ENCODE data around the gene PTPRA. TPM values are rescaled to one million over a fixed set of nuclear protein-coding genes. Genes with fewer than 3 reads are reported as not detected.

Gene PTPRA
- total and polyA plus RNA-seq, 2 of the 13 experiments (the other 11 are each of a cell fraction or from before 2014, with no cell fraction given): 47.2 to 127 TPM

- TF ChIP-seq ZBTB14 (CRISPR knock-in tag; IDR thresholded peaks at IDR 0.05): no peak
- TF ChIP-seq ZNF772 (CRISPR knock-in tag; IDR thresholded peaks at IDR 0.05): 0 out of 2 replicates have a peak, but pooled peaks have one; percentile 12
- TF ChIP-seq PTBP1 (IDR thresholded peaks at IDR 0.05; ENCODE audit: low read depth, low read length, poor library complexity, severe bottlenecking): no peak
- TF ChIP-seq MAZ (IDR thresholded peaks at IDR 0.05; ENCODE audit: borderline replicate concordance, low read depth, low read length): no peak
- TF ChIP-seq MAZ (CRISPR knock-in tag; IDR thresholded peaks at IDR 0.05; ENCODE audit: low read depth): no peak
- TF ChIP-seq MLLT10 (CRISPR knock-in tag; IDR thresholded peaks at IDR 0.05): no peak
- 0 out of 2 replicates have a peak, but pooled peaks have one; percentile 4 for TF ChIP-seq JUN (CRISPR knock-in tag; IDR thresholded peaks at IDR 0.05)
- TF ChIP-seq GZF1 (CRISPR knock-in tag; IDR thresholded peaks at IDR 0.05): no peak
- TF ChIP-seq HNRNPLL (IDR thresholded peaks at IDR 0.05; ENCODE audit: low read depth, low read length, poor library complexity, severe bottlenecking): peak; percentile 60
- TF ChIP-seq CENPBD1 (CRISPR knock-in tag; IDR thresholded peaks at IDR 0.05; ENCODE audit: borderline replicate concordance, low read depth): 0 out of 2 replicates have a peak, but pooled peaks have one; percentile 75
- TF ChIP-seq NFYC (CRISPR knock-in tag; IDR thresholded peaks at IDR 0.05): 0 out of 2 replicates have a peak, but pooled peaks have one; percentile 52
- TF ChIP-seq HMG20B (CRISPR knock-in tag; conservative IDR thresholded peaks at IDR 0.05): no peak
- TF ChIP-seq GATAD1 (CRISPR knock-in tag; IDR thresholded peaks at IDR 0.05): no peak
- TF ChIP-seq NFYB (CRISPR knock-in tag; IDR thresholded peaks at IDR 0.05): peak; percentile 62
- TF ChIP-seq ZNF557 (CRISPR knock-in tag; IDR thresholded peaks at IDR 0.05): 0 out of 2 replicates have a peak, but pooled peaks have one; percentile 54
- TF ChIP-seq SPEN (CRISPR knock-in tag; IDR thresholded peaks at IDR 0.05; ENCODE audit: low read depth): no peak
- peak; percentile 30; the same call in 1 of the 2 replicates for TF ChIP-seq BORCS8-MEF2B (CRISPR knock-in tag; IDR thresholded peaks at IDR 0.05)
- peak; percentile 26; the same call in 1 of the 2 replicates for TF ChIP-seq ZFP90 (CRISPR knock-in tag; IDR thresholded peaks at IDR 0.05; ENCODE audit: borderline replicate concordance)
- no peak for TF ChIP-seq FIP1L1 (IDR thresholded peaks at IDR 0.05; ENCODE audit: borderline replicate concordance, insufficient read depth, low read depth, low read length)
- 0 out of 2 replicates have a peak, but pooled peaks have one; percentile 10 for TF ChIP-seq SP4 (CRISPR knock-in tag; IDR thresholded peaks at IDR 0.05)
- TF ChIP-seq MNT (IDR thresholded peaks at IDR 0.05): no peak
- TF ChIP-seq PHF5A (CRISPR knock-in tag; IDR thresholded peaks at IDR 0.05; ENCODE audit: low read depth, unreplicated experiment): peak; percentile 3
- TF ChIP-seq ELF1 (CRISPR knock-in tag; IDR thresholded peaks at IDR 0.05): no peak
- 0 out of 2 replicates have a peak, but pooled peaks have one; percentile 10 for TF ChIP-seq ZNF441 (CRISPR knock-in tag; IDR thresholded peaks at IDR 0.05; ENCODE audit: borderline replicate concordance)
- no peak for TF ChIP-seq ZBTB3 (CRISPR knock-in tag; IDR thresholded peaks at IDR 0.05; ENCODE audit: borderline replicate concordance, low read depth)
- TF ChIP-seq ARHGAP35 (CRISPR knock-in tag; IDR thresholded peaks at IDR 0.05; ENCODE audit: borderline replicate concordance): 0 out of 2 replicates have a peak, but pooled peaks have one; percentile 13
- no peak for TF ChIP-seq DPF2 (CRISPR knock-in tag; IDR thresholded peaks at IDR 0.05; ENCODE audit: borderline replicate concordance, low read depth)
Measured at GRCh38 chr20:3046677-3047462, 173.6 kb downstream of the PTPRA start (continued).
